NOMO-1 treated with DMSO at 0.1 percent for 48 hours (cell line): ENCODE data around the gene TMEM127.

Source experiments
- DNase-seq: peaks from one replicate; lab custom pipeline; 2025; ENCODE audit not compliant: unreplicated experiment; lab: John Stamatoyannopoulos, UW

The TMEM127 gene

DNA sequence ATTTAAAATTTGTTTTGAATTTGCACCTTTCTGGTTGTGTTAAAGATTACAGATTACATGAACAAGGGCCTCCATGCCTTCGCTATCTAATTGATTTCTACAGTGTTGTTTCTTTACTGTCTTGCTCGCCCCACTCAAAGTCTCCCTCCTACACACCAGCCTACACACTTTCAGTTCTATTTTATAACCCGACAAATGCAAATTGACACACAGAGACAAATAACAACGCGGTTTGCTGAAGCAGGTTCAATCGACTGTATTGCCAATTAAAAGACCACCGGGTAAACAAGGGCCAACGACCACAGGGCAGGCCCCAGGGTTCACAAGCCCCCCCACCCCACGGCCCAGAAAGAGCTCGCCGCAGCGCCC is 58.0 kb downstream of the TMEM127 start:
- no peak for DNase-seq

DNA sequence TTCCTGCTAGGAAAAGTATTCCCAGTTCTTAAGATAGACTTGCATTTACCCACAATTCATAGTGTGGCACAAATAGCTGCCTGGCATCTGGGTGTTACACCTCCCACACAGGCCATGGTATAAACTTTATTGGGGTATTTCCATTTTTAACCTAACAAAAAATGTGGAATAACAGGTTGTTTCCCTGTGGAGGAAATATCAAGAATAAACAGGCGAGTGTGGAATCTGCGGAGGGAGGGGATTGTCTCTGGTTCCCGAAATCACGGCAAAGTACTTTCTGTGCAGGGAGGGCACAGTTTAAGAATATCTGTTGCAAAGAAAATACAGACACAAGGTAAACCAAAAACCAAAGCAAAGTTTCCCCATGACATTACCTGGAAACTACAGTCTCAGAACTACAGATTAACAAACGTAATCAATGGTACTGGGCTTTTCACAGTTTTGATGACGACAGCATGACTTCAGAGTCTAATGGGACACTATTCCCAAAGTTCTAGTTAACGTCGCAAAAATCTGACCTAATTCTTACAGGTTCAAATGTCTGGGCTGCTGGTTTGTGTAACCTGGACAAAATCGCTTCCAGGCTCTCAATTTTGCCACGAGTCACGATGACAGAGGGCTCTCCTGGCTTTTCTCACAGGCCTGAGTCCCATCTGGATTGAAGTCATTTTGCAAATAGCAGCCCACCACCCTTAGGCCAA is 58.6 kb downstream of the TMEM127 start:
- no peak for DNase-seq

DNA sequence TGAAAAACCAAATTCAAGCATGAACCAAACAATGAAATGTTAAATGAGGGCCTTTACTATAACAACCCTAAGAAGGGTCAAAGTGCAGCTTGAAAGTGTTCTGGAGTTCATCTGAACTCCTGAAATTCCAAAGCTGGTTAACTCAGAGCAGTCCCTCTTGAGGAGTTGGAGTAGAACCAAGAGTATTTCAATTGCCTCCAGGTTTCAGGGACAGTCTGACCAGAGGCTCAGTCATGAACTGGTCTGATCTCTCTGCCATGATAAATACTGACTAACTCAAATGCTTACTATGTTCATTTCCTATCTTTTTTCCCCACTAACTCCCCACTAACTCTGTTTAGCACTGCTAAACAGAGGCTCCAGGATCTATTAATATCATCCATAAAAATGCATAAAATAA is 59.9 kb downstream of the TMEM127 start:
- no peak for DNase-seq

DNA sequence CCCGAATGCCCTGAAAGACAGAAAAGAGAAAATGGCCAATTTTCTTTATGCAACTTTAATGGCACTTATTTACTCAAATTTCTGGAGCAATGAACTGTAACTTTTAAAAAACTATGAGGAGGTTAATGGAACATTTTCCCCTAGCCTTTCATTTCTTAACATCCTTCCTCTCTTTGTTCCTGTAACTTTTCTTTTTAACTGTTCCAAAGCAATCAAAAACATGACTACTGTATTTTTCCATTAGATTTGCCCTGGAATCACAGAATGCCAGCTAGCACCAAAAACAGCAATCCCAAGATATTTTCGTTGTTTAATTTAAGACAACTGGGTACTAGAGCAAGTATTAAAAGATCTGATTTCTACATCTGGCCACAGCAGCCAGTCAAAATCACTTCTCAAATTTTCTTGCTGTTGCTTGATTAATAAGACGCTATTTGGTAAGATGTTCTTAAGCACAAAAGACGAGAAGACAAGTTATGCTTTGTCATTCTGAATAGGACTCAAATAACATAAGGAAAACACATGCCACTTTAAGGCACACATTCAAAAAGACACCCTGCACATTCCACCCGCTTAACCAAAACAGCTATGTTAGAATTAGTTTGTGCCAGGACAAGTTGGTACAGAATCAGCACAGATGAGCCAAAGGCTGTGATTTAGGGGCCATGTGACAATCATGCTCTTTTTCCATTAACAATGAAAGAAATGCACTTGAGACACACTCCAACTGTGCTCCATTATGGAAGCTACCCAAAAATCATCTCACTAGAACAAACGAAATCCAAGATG is 60.8 kb downstream of the TMEM127 start:
- peak; percentile 6 for DNase-seq

DNA sequence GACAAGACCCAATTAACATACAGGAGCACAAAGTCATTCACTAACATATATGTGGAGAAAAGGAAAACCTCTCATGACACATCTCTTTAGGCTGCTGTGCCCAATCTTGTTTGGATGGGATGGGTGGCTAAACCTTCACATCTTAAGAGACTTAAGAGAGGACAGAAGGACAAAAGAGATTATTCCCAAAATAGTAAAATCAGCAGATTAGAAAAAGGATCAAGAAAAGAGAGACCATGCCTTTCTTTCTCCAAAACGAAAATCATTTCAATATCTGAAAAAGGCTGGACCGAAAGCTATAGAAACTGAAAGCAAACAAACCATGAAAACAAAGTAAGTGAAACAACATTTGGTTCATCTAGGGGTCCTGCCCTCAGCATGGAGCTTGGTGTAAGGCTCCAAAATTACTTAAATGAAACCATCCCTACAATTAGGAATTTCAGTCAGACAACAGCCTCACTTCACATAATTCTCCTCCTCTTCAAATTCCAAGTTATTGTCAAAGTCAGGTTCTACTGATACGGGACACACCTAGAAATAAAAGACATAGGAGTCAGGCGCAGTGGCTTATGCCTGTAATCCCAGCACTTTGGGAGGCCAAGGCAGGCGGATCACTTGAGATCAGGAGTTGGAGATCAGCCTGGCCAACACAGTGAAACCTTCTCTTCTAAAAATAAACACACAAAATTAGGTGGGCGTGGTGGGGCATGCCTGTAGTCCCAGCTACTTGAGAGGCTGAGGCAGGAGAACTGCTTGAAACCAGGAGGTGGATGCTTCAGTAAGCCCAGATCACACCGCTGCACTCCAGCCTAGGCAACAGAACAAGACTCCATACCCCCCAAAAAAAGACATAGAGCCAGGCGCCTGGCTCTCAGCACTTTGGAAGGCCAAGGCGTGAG is 62.4 kb downstream of the TMEM127 start:
- no peak for DNase-seq

DNA sequence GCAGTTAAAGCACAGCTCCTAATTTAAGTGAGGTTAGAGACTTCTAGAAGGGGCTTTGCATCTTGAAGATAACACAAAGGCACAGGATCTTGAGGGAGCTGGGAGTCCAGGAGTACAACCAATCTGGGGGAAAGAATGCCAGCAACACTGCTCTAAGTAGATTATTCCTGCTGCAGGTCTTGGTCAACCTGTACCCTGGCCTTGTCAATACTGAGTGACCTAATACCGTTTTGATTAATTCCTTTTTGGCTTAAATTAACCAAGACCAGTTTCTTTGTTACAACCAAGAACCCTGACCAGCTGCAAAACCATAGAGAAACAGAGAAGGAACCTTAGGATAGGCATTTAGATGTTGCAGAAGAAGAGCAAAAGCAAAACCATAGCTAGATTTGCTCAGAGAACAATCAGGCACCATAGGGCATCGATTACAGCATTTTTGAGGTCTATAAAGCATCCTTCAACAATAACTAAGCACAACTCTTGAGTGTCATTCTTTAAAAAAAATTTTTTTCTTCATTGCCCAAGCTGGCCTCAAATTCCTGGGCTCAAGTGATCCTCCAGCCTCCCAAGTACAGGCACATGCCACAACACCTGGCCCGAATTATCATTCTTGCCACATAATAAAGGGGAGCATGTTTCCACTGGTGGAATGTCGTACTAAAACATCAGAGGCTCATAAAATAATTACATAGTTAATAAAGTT is 63.5 kb downstream of the TMEM127 start:
- no peak for DNase-seq

DNA sequence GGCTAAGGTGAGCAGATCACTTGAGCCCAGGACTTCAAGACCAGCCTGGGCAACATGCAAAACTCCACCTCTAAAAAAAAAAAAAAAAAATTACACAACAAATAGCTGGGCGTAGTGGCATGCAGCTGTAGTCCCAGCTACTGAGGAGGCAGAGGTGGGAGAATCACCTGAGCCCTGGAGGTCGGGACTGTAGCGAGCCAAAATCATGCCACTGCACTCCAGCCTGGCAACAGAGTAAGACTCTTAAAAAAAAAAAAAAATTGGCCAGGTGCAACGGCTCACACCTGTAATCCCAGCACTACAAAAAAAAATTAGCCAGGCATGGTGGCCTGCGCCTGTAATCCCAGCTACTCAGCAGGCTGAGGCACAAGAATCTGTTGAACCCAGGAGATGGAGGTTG is 64.5 kb downstream of the TMEM127 start:
- DNase-seq, result no peak

DNA sequence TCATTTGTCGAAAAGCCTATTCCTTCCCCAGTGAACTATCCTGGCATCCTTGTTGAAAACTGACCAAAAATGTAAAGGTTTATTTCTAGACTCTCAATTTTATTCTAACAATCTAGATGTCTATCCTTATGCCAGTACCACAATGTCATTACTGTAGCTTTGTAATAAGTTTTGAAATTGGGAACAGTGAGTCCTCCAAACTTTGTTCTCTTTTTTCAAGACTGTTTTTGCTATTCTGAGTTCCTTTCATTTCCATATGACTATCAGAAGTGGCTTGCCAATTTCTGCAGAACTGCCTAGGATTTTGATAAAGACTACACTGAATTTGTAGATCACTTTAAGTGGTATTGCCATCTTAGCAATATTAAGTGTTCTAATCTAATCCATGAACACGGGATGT is 66.9 kb downstream of the TMEM127 start:
- DNase-seq, result peak; percentile 27
